Measurements from ENCODE around the gene DLGAP1. TPM values are rescaled to one million over a fixed set of nuclear protein-coding genes. Genes with fewer than 3 reads are reported as not detected.
"Not testable (repeated sequence)": the region's sequence is repeated elsewhere in the genome, so short reads cannot be mapped to it uniquely, and the experiment has no call there.

DLGAP1 gene
- total and polyA plus RNA-seq, 2 experiments from 2014 or later, result 0.13 to 0.22 TPM

- Histone ChIP-seq H3K9ac (no peak overlapping the region), H4K20me1 (ENCODE audit: insufficient read depth) (no peaks in the 10 kb centered on the region), H3K36me3 (ENCODE audit: low read depth) (no peaks in the 10 kb centered on the region), H3F3A (ENCODE audit: insufficient read depth) (no peaks in the 10 kb centered on the region), H3K27me3 (replicated peaks; ENCODE audit: insufficient read depth) (no peaks in the 10 kb centered on the region; the same call in 1 of the 2 replicates), H3K79me2 (ENCODE audit: insufficient read depth) (no peaks in the 10 kb centered on the region), H3K9me2 (ENCODE audit: insufficient read depth) (no peaks in the 10 kb centered on the region), H3K27ac (no peak overlapping the region), H3K4me3 (no peak overlapping the region), H3K4me2 (ENCODE audit: unreplicated experiment) (no peak overlapping the region), H3K4me1 (ENCODE audit: insufficient read depth) (no peaks in the 10 kb centered on the region), H3K9me3 (ENCODE audit: low read depth) (no peaks in the 10 kb centered on the region), H2AFZ (no peak overlapping the region)
- TF ChIP-seq EZH2phosphoT487 (IDR thresholded peaks at IDR 0.05; ENCODE audit: insufficient read depth, low read depth) (no peak), EZH2 (IDR thresholded peaks at IDR 0.05; ENCODE audit: insufficient read depth, poor library complexity, severe bottlenecking) (no peak)
- in situ Hi-C loops (cut with MboI), result no loop called here
- no peak for DNase-seq
- 29 to 38% methylated on average over 1 of the region's 1 CpG for WGBS, 2 experiments (ENCODE audit: low coverage in 1 of 2, low lambda C conversion rate in 2 of 2, missing lambda C conversion rate in 2 of 2)
Measured at GRCh38 chr18:4026542-4026941, 428.6 kb downstream of the DLGAP1 start.

DNA sequence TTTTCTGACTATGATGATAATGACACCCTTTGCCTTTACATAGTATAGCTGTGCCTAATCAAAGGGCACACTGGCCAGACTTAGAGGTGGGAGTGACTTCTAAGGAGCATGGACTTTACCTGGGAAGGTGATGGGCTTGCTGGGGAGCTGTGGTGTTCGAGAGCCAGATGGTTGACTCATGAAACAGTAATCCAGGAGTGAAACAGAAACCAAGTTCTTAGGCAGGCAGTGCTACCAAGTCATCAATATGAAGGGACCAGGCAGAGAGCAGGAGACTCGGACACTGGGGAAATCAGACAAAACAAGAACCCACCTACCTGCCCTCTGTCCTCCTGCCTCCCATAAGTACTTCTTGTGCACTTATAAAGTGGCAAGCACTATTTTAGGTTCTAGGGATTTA lies 430.4 kb downstream of the DLGAP1 start:
- no peaks in the 10 kb centered on the region for H4K20me1 ChIP-seq (ENCODE audit: insufficient read depth)
- WGBS, 2 experiments (ENCODE audit: low coverage in 1 of 2, low lambda C conversion rate in 2 of 2, missing lambda C conversion rate in 2 of 2), result 5% methylated on average over 2 of the region's 2 CpGs
- in situ Hi-C loops (cut with MboI), result no loop called here

GRCh38 chr18:4022749-4023148 lies 432.4 kb downstream of the DLGAP1 start:
- in situ Hi-C loops (cut with MboI); H3K27me3 ChIP-seq (replicated peaks; ENCODE audit: insufficient read depth); H3F3A ChIP-seq (ENCODE audit: insufficient read depth); H3K4me1 ChIP-seq (ENCODE audit: insufficient read depth); H3K79me2 ChIP-seq (ENCODE audit: insufficient read depth); H3K36me3 ChIP-seq (ENCODE audit: low read depth); H3K9me3 ChIP-seq (ENCODE audit: low read depth); DNase-seq; H3K9ac ChIP-seq; H3K4me3 ChIP-seq; H3K27ac ChIP-seq; H3K9me2 ChIP-seq (ENCODE audit: insufficient read depth); H2AFZ ChIP-seq; H4K20me1 ChIP-seq (ENCODE audit: insufficient read depth); H3K4me2 ChIP-seq (ENCODE audit: unreplicated experiment): not testable (repeated sequence)
- 41 to 42% methylated on average over 1 of the region's 1 CpG for WGBS, 2 experiments (ENCODE audit: low coverage in 1 of 2, low lambda C conversion rate in 2 of 2, missing lambda C conversion rate in 2 of 2)

More for the DNA sequence above, 430.4 kb downstream of the DLGAP1 start:
- Histone ChIP-seq H3K79me2 (ENCODE audit: insufficient read depth) (no peaks in the 10 kb centered on the region), H3K4me2 (ENCODE audit: unreplicated experiment) (no peak overlapping the region), H2AFZ (no peak overlapping the region), H3K27ac (no peak overlapping the region), H3K4me1 (ENCODE audit: insufficient read depth) (no peaks in the 10 kb centered on the region), H3F3A (ENCODE audit: insufficient read depth) (no peaks in the 10 kb centered on the region), H3K9me3 (ENCODE audit: low read depth) (no peaks in the 10 kb centered on the region), H3K36me3 (ENCODE audit: low read depth) (no peaks in the 10 kb centered on the region), H3K27me3 (replicated peaks; ENCODE audit: insufficient read depth) (no peaks in the 10 kb centered on the region; the same call in none of the 2 replicates), H3K9ac (no peak overlapping the region), H3K4me3 (no peak overlapping the region), H3K9me2 (ENCODE audit: insufficient read depth) (no peaks in the 10 kb centered on the region)
- TF ChIP-seq EZH2 (IDR thresholded peaks at IDR 0.05; ENCODE audit: insufficient read depth, poor library complexity, severe bottlenecking) (no peak), EZH2phosphoT487 (IDR thresholded peaks at IDR 0.05; ENCODE audit: insufficient read depth, low read depth) (no peak)
- DNase-seq, result no peak

DNA sequence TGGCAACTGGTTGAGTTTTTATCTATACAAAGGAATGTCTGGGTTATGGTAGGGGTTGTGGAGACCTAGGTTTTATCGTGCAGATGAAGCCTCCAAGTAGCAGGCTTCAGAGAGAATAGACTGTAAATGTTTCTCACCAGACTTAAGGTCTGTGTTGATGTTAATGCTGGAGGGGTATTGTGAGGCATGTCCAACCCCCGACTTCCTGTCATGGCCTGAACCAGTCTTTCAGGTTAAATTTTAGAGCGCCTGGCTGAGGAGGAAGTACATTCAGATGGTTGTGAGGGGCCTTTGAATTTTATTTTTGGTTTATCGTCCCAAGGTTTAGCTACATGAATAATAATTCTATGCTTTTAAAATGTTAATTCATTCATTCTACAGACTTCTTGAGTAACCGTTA lies 435.1 kb downstream of the DLGAP1 start:
- H3K9me3 ChIP-seq (ENCODE audit: low read depth), result no peaks in the 10 kb centered on the region
- 41 to 44% methylated on average over 5 of the region's 5 CpGs for WGBS, 2 experiments (ENCODE audit: low coverage in 1 of 2, low lambda C conversion rate in 2 of 2, missing lambda C conversion rate in 2 of 2)
- H3K4me1 ChIP-seq (ENCODE audit: insufficient read depth), result 0 out of 2 replicates have a peak, but pooled peaks cover 4% of the 10 kb centered on the region
- H4K20me1 ChIP-seq (ENCODE audit: insufficient read depth), result no peaks in the 10 kb centered on the region
- in situ Hi-C loops (cut with MboI), result no loop called here
- H3K36me3 ChIP-seq (ENCODE audit: low read depth), result no peaks in the 10 kb centered on the region
- no peak overlapping the region for H3K9ac ChIP-seq
- H3K27ac ChIP-seq, result no peak overlapping the region
- no peaks in the 10 kb centered on the region for H3F3A ChIP-seq (ENCODE audit: insufficient read depth)
- H3K79me2 ChIP-seq (ENCODE audit: insufficient read depth), result no peaks in the 10 kb centered on the region
- no peak overlapping the region for H3K4me3 ChIP-seq
- H3K4me2 ChIP-seq (ENCODE audit: unreplicated experiment), result no peak overlapping the region
- no peak for DNase-seq
- TF ChIP-seq EZH2phosphoT487 (IDR thresholded peaks at IDR 0.05; ENCODE audit: insufficient read depth, low read depth) (no peak), EZH2 (IDR thresholded peaks at IDR 0.05; ENCODE audit: insufficient read depth, poor library complexity, severe bottlenecking) (no peak)
- peaks cover 4% of the 10 kb centered on the region for H3K27me3 ChIP-seq (replicated peaks; ENCODE audit: insufficient read depth)
- H3K9me2 ChIP-seq (ENCODE audit: insufficient read depth), result no peaks in the 10 kb centered on the region
- H2AFZ ChIP-seq, result no peak overlapping the region

- Histone ChIP-seq H3K79me2 (ENCODE audit: insufficient read depth) (no peaks in the 10 kb centered on the region), H3K4me3 (no peak overlapping the region), H3K9me2 (ENCODE audit: insufficient read depth) (no peaks in the 10 kb centered on the region), H3K36me3 (ENCODE audit: low read depth) (no peaks in the 10 kb centered on the region), H3K27ac (no peak overlapping the region), H2AFZ (no peak overlapping the region), H3K27me3 (replicated peaks; ENCODE audit: insufficient read depth) (peaks cover 4% of the 10 kb centered on the region; the same call in 1 of the 2 replicates), H3K4me1 (ENCODE audit: insufficient read depth) (0 out of 2 replicates have a peak, but pooled peaks cover 4% of the 10 kb centered on the region), H3F3A (ENCODE audit: insufficient read depth) (no peaks in the 10 kb centered on the region), H3K9me3 (ENCODE audit: low read depth) (no peaks in the 10 kb centered on the region), H3K4me2 (ENCODE audit: unreplicated experiment) (no peak overlapping the region), H4K20me1 (ENCODE audit: insufficient read depth) (no peaks in the 10 kb centered on the region), H3K9ac (no peak overlapping the region)
- WGBS, 2 experiments (ENCODE audit: low coverage in 1 of 2, low lambda C conversion rate in 2 of 2, missing lambda C conversion rate in 2 of 2), result 58 to 59% methylated on average over 3 of the region's 3 CpGs
- DNase-seq, result peak; percentile 20
- in situ Hi-C loops (cut with MboI), result no loop called here
- no peak for TF ChIP-seq EZH2phosphoT487 (IDR thresholded peaks at IDR 0.05; ENCODE audit: insufficient read depth, low read depth)
- TF ChIP-seq EZH2 (IDR thresholded peaks at IDR 0.05; ENCODE audit: insufficient read depth, poor library complexity, severe bottlenecking), result no peak
Measured at GRCh38 chr18:4017480-4017879, 437.6 kb downstream of the DLGAP1 start.
